Cardiac muscle cell (in vitro differentiated cells and primary cell): ENCODE measurements around the gene INSYN2B. TPM values are rescaled to one million over a fixed set of nuclear protein-coding genes. Genes with fewer than 3 reads are reported as not detected.

Experiments used
- DNase-seq, 2 donors: peaks; one replicate each; pipeline versions ENCODE4 v3.0.0 to v3.0.0-alpha.2; 2010 to 2017; ENCODE audit warnings: low read depth in 1 of 2, low spot score in 1 of 2
- H3K27ac ChIP-seq: fragments of 200-600 bp; sonication (generic); 2 replicates; pipeline ENCODE4 v1.5.1; 2016
- H3K27me3 ChIP-seq: fragments of 200-600 bp; sonication (generic); 2 replicates; pipeline ENCODE4 v1.6.0; 2016; ENCODE audit warnings: control low read depth
- H3K36me3 ChIP-seq: fragments of 200-600 bp; sonication (generic); 2 replicates; pipeline ENCODE4 v1.5.1; 2016; ENCODE audit warnings: control low read depth
- H3K4me1 ChIP-seq: fragments of 200-600 bp; sonication (generic); 2 replicates; pipeline ENCODE4 v1.8.1; 2017; ENCODE audit warnings: low read depth, mild to moderate bottlenecking, mixed run types
- H3K4me3 ChIP-seq: fragments of 200-600 bp; sonication (generic); 2 replicates; pipeline ENCODE4 v1.5.1; 2016; ENCODE audit warnings: mild to moderate bottlenecking
- H3K9me3 ChIP-seq: fragments of 200-600 bp; sonication (generic); 2 replicates; pipeline ENCODE4 v1.5.1; 2017; ENCODE audit warnings: low read depth, mild to moderate bottlenecking, control low read depth
- polyA plus RNA-seq: library from polyadenylated mRNA; unstranded; fragments of >200 nt; fragmentation: Nextera tagmentation; extraction: Ambion mirVana; gene quantifications from 2 replicates; pipeline ENCODE4 v1.2.1, GENCODE V29; 2016
- total RNA-seq: library from RNA; depleted of rRNA; stranded (reverse); fragments of >200 nt; gene quantifications from 2 replicates; pipeline ENCODE4 v1.2.3, GENCODE V29; 2016
- TF ChIP-seq, protein P1 (sequence below): IDR thresholded peaks from 2 replicates; pipeline ENCODE4 v1.5.1; 2012; ENCODE audit warnings: low read depth, mild to moderate bottlenecking, low read length

INSYN2B gene
- total and polyA plus RNA-seq, 2 experiments from 2014 or later = 1.6 to 9.3 TPM

DNA sequence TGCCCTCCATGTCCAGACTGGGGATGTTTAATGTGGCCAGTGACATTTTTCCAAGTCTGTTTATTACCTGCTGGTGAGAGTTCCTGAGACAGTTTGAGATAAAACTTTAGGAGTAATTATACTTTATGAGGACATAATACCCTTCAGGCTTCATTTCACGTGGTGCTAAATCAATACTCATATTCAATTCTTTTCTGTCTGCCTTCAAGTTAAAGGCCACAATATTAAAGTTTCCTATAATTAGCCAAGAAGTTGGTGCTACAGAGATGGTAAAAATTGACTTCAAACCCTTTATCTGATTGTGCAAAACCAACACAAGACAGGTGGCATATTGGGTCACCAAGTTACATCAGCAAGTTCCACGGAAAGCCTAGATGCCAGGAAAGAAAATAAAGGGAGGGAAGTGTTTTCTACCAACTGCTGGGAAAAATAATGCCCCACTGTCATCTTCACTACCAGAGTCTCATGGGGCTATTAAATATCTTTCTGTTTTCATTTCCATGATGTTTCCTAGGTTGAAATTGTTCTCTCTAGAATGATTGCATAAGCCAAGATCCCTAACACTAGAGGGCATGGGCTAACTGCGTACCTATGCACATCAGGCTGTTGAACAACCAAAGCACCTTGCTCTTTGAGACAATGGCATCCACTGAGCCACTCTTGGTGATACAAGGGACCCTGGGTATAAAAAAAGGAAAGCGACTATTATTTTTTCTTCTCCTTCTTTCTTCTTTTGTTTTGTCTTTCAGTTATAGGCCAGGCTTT, 68.7 kb downstream of the INSYN2B start:
- no peak overlapping the region for H3K27ac ChIP-seq
- no peak for DNase-seq
- TF ChIP-seq, protein P1, sequence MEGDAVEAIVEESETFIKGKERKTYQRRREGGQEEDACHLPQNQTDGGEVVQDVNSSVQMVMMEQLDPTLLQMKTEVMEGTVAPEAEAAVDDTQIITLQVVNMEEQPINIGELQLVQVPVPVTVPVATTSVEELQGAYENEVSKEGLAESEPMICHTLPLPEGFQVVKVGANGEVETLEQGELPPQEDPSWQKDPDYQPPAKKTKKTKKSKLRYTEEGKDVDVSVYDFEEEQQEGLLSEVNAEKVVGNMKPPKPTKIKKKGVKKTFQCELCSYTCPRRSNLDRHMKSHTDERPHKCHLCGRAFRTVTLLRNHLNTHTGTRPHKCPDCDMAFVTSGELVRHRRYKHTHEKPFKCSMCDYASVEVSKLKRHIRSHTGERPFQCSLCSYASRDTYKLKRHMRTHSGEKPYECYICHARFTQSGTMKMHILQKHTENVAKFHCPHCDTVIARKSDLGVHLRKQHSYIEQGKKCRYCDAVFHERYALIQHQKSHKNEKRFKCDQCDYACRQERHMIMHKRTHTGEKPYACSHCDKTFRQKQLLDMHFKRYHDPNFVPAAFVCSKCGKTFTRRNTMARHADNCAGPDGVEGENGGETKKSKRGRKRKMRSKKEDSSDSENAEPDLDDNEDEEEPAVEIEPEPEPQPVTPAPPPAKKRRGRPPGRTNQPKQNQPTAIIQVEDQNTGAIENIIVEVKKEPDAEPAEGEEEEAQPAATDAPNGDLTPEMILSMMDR = no peak
- H3K9me3 ChIP-seq = no peaks in the 10 kb centered on the region
- no peaks in the 10 kb centered on the region for H3K36me3 ChIP-seq
- H3K4me1 ChIP-seq = no peaks in the 10 kb centered on the region
- no peak overlapping the region for H3K4me3 ChIP-seq
- H3K27me3 ChIP-seq = no peaks in the 10 kb centered on the region

DNA sequence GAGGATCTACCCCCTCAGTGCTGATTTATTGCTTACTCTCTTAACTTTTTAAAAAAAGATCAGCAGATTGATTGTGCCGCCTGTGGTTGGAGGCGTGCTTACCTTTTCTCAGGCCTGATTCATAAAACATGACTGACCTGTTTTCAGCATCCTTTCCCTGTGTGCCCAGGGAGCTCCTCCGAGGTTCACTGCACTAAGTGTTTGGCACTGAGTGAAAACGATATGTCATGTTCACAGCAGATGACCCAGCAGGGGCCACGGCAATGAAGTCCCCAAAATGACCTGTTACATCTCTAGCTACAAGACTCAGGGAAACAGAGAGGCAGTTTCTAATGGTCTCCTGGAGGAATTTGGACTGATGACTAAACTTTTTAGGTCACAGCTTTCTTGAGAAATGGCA, 69.9 kb downstream of the INSYN2B start:
- no peaks in the 10 kb centered on the region for H3K27me3 ChIP-seq

DNA sequence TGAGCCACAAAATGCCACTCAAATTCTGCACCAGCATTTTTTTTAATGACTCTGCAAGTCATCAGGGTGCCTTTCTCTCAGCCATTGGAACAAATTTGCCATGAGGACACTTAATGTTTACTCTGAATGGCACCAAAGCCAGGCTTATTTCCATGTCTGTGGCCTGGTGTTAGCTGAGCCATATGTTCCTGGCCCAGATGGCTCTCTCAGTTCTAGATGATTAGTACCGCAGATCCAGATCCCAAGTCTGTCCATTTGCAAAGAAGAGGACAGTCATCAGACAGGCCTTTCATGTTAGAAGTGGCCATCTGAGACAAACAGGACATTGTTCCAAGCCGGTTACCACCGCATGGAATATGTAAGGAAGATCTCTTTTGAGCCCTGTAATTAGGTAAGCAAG, 70.3 kb downstream of the INSYN2B start:
- Histone ChIP-seq H3K27me3 (no peaks in the 10 kb centered on the region), H3K9me3 (no peaks in the 10 kb centered on the region), H3K4me3 (no peak overlapping the region), H3K27ac (no peak overlapping the region), H3K36me3 (no peaks in the 10 kb centered on the region), H3K4me1 (no peaks in the 10 kb centered on the region)
- TF ChIP-seq, protein P1 = no peak
- no peak for DNase-seq

More for the DNA sequence above, 69.9 kb downstream of the INSYN2B start:
- Histone ChIP-seq H3K4me1 (no peaks in the 10 kb centered on the region), H3K4me3 (no peak overlapping the region), H3K9me3 (no peaks in the 10 kb centered on the region), H3K27ac (no peak overlapping the region), H3K36me3 (no peaks in the 10 kb centered on the region)
- DNase-seq = no peak
- TF ChIP-seq, protein P1 = no peak

DNA sequence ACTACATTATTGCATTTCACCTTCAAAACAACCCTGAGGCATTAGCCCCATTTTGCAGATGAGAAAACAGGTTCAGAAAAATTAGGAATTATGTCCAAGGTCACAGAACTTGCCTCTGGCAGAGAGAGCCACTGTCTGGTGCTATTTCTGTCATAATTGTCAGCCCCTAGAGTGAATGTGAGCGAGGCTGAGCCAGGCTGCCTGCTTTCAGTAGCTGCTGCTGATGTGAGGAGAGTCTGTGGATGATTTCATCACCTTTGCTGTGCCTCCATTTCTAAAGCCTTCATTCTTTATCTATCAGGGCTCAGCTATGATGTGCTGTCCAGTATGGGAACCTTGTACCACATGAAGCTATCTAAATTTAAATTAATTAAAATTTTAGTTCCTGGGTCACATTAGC, 71.4 kb downstream of the INSYN2B start:
- Histone ChIP-seq H3K36me3 (no peaks in the 10 kb centered on the region), H3K27ac (no peak overlapping the region), H3K9me3 (no peaks in the 10 kb centered on the region), H3K4me3 (no peak overlapping the region), H3K4me1 (no peaks in the 10 kb centered on the region), H3K27me3 (no peaks in the 10 kb centered on the region)
- TF ChIP-seq, protein P1 = no peak
- peak in 1 of 2 donors; percentile 34 for DNase-seq

DNA sequence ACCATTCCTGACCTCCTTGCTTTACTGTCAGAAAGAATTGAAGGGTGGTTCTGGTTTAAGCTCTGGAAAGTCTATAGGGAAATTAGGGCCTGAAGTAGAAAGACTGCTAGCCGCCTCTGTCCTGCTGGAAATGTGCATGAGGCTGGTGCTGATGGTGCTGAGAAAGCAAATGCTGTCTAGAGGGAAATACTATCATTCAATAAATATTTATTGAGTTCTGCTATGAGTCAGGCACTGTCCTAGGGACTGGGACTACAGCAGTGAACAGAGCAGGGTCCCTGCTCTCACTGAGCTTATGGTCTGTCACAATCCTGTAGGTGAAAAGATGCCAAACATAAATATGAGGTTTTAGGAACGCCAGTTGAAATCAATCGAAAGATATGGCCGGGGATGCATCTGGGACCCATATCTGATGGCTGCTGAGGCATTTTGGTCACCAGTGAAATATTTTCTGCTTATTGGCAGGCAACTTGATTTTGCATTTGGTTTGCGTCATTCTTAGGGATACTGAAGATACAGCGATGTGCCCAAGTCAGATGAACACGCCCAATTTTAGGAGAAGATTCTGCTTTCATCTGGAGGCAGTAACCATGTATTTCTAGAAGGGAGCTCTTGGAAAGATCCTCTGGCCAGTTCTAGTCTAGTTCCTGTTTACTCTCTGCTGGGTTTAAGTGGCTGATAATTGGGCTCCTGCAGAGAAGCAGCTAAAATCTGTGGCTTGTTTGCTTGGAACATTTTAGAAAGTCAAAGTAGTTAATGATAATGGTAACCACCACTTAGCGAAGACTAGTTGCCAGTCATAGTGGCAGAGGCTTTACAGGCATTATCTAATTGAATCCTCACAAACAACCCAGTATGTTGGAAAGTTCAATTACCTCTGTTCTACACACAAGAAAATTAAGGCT, 73.3 kb downstream of the INSYN2B start:
- Histone ChIP-seq H3K4me3 (no peak overlapping the region), H3K9me3 (no peaks in the 10 kb centered on the region), H3K27ac (no peak overlapping the region), H3K4me1 (no peaks in the 10 kb centered on the region), H3K27me3 (no peaks in the 10 kb centered on the region), H3K36me3 (no peaks in the 10 kb centered on the region)
- DNase-seq = no peak
- TF ChIP-seq, protein P1 = no peak
